KOPT-K1 (cell line): ENCODE data around the gene TNS3.

Experiments
- H3K27ac ChIP-seq: fragments of 200-600 bp; sonication (generic); 2 replicates; pipeline ENCODE4 v1.5.1; 2016; ENCODE audit warnings: antibody characterized with exemption, mild to moderate bottlenecking, low read depth, low read length; ENCODE audit not compliant: poor library complexity, severe bottlenecking
- H3K36me3 ChIP-seq: fragments of 200-600 bp; sonication (generic); 2 replicates; pipeline ENCODE4 v1.5.1; 2017; ENCODE audit warnings: antibody characterized with exemption, mild to moderate bottlenecking, low read length, moderate library complexity; ENCODE audit not compliant: insufficient read depth
- H3K9me3 ChIP-seq: fragments of 200-600 bp; sonication (generic); 2 replicates; pipeline ENCODE4 v1.5.1; 2017; ENCODE audit warnings: antibody characterized with exemption, low read length, mild to moderate bottlenecking; ENCODE audit not compliant: insufficient read depth, poor library complexity, severe bottlenecking

The TNS3 gene

DNA sequence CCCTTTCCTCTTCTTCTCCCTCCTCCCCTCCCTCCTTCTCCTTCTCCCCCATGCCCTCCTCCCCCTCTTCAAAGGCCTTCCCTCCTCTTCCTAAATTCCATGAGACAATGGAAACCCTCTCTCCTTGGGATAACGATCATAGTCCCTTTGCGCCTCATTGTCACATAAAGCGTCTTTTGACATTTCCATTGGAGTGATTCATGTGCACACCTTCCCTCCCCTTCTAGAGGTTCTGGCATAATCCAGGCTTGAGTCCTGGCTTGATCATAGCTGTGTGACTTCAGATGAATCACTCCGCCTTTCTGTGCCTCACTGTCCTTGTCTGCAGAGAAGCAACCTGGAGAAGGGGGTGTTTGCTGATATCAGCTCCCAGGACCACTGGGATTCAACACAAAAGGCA is 204.2 kb downstream of the TNS3 start:
- no peak overlapping the region for H3K27ac ChIP-seq

DNA sequence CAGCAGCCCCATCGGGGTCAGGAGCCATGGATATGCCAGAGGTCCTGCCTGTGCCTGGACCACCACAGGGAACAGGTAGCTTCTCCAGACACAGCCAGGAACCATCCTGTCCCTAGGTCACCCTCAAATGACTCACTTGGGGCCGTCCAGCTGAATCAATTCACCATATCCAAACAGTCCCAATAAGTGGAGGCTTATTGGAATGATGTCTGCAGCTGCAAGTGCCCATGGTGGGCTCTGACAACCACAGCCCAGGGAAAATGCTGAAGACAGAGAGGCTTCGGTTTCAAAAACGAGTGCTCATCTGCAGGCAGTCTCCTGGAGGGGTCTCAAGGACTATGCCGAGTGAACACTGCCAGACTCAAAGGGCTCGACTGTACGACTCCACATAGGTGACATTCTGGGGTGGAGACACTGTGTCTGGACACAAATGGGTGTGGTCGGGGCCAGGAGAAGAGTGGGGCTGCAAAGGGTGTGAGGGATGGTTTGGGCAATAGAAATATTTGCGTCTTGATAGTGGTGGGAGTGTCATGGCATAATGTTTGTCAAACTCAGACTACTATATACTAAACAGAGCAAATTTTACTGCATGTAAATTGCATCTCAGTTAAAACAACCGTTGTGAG is 204.8 kb downstream of the TNS3 start:
- Histone ChIP-seq H3K36me3 (no peaks in the 10 kb centered on the region), H3K27ac (no peak overlapping the region), H3K9me3 (no peaks in the 10 kb centered on the region)

More for the DNA sequence above, 204.2 kb downstream of the TNS3 start:
- Histone ChIP-seq H3K36me3 (no peaks in the 10 kb centered on the region), H3K9me3 (no peaks in the 10 kb centered on the region)

DNA sequence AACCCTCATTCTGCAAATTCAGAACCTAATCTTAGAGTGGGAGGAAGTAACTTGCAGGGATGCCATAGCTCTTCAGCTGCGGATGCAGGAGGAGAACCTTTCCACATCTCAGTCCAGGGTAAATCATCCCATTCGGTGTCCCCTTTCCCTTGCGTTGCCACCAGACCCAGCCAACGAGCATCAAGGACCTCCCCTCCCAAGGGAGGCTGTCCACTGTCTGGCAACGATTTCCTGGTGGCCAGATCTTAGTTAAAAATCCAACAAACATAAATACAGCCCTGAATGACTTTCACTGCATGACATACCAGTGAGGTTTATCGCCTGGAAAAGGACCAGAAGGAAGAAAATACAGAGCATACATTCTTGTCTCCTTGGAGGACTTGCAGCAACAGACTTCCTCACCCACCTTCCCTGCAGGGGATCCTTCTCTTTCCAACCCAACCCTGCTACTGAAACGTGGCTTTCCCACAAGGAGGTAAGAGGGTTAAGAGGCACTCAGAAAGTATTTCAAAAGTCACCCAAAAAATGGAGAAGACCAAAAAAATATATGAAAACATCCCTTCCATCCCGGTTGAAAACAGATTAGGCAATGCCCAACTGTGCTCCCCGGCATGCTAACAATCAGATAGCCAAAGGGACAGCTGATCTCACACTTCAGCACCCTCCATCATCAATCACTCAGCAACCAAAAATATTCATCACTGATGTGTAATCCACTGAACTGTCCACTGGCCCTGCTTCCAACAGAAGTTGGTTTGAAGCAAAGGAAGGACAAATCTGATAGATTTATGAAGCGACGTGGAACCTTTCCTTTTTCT is 206.6 kb downstream of the TNS3 start:
- H3K27ac ChIP-seq = no peak overlapping the region
- H3K36me3 ChIP-seq = no peaks in the 10 kb centered on the region
- no peaks in the 10 kb centered on the region for H3K9me3 ChIP-seq

DNA sequence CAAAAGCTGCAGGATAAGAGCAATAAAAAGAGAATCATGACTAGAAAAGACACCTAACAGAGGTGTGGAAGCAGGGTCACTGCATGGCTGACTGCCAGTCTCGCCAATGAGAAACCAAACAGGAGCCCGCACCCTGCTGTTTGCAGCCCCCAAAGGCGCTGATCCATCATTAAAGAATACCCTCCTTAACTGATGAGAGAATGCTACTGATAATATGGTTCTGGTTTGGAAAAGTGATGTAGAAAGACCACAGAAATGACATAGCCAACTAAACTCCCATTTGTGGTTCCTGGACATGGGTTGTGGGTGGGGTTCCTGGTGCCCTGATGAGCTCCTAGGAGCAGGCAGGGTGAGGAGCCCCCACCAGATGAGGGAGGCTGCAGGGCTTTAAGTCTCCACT is 207.4 kb downstream of the TNS3 start:
- Histone ChIP-seq H3K9me3 (no peaks in the 10 kb centered on the region), H3K36me3 (no peaks in the 10 kb centered on the region), H3K27ac (no peak overlapping the region)

DNA sequence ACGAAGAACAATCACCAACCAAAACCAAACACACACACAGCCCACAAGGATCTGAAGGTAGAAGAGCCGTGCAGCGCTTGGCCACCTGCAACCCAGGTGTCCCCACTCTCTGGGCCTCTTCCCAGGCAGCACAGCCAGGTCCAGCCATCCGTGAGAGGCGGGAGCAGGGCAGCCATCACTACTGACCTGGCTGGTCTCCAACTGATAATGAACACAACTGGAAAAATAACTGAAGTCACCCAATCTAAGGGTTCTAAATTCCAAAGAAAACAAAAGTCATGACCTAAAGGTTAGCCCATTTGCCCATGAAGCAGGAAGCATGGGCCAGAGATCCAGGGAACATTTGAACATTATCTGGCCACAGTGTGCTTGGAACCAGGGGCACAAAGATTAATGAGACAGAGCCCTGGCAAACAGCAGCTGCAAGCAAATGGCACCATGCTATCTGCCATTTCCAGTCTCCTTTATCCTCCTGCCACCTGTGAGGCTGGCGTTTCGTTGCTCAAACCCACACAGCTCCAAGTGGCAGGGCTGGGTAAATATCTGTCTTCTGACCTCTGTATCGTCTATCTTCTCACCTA is 207.9 kb downstream of the TNS3 start:
- Histone ChIP-seq H3K9me3 (no peaks in the 10 kb centered on the region), H3K27ac (no peak overlapping the region), H3K36me3 (no peaks in the 10 kb centered on the region)

DNA sequence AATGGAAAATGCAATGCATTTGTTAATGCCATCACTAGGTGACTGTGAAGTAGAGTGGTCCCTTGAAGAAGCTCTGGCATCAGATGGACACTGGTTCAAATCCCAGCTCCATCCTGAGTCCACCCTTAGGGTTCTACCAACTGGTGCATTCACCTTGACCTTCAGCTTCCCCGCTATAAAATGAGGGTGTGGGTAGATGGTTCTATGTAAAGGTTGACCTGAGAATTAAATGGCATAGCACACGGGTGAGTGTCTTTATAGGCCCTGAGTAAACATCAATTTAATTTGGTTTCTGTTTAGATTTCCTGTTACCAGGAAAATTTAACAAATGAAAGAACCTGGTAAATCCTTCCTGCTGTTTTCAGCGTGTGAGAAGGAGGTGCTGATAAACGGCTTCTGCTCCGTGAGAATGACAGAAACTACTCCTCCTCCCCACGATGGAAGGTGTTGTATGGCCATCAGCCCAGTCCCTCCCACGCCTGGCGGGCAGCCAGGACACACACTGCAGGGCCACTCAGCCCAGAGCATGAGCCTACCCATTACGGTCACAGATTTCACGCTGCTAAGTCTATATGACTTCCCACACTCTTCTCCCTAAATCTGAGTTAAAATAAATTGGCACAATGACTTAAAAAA is 210.1 kb downstream of the TNS3 start:
- Histone ChIP-seq H3K9me3 (no peaks in the 10 kb centered on the region), H3K27ac (no peak overlapping the region), H3K36me3 (no peaks in the 10 kb centered on the region)

DNA sequence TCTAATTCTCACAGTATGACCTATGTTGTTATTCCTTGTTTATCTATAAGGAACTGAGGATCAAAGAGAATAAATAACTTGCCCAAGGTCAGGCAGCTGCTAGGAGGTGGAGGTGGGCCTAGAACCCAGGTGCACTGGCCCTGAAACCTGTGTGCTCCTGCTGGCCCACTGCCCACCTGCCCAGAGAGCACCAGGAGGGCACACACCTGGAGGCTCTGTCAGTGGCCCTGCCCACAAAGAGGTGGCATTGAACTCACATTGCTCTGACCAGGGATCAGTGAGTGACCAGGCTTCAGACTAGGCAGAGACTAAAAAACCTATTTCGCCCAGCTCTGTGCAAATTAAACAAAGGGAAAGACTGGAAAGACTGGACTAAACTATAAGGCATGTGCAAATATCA is 210.6 kb downstream of the TNS3 start:
- Histone ChIP-seq H3K36me3 (no peaks in the 10 kb centered on the region), H3K9me3 (no peaks in the 10 kb centered on the region)

DNA sequence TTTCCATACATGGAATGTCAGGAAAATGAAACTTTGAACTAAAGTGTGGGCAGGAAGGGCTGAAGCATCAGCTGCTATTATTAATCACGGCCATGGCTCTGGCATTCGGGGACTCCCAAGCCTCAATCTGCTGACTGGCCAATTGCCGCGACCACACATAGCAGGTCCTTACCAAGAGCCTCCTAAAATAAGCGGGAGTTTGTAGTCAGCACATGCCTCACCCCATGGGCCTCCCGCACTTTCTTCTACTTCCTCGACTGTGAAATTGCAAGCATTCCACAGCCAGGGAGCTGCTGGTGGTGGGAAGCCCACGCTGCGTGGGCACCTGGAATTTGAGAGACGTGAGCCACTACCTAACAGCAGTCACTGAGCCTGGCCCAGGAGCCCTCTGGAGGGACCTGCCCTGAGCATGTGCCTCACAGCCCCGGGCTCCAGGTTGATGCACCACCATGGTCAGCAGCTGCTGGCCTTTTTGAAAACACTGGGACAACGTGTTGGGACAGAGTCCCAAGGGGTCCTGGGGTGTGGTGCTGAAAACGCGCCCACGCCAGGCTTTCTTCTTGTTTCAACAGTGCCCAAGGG is 211.4 kb downstream of the TNS3 start:
- no peaks in the 10 kb centered on the region for H3K9me3 ChIP-seq
- no peak overlapping the region for H3K27ac ChIP-seq
- no peaks in the 10 kb centered on the region for H3K36me3 ChIP-seq

More for the DNA sequence above, 210.6 kb downstream of the TNS3 start:
- H3K27ac ChIP-seq = no peak overlapping the region

DNA sequence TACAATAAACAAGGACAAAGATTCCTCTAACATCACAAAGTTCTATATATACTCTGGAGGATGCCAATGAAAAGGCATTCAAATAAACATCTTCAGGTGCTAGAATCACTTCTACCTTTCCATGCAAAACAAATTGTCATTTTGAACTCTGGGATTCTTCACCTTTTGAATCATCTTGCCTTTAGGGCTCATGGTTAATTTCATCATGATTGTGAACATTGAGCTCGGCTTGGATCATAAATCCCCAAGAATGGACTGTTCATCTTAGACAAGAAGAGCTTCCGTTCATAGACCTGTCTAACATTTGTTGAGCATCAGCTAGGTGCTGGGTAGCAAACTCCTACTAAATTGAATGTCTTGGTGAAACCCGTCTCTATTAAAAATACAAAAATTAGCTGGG is 212.2 kb downstream of the TNS3 start:
- no peak overlapping the region for H3K27ac ChIP-seq
- no peaks in the 10 kb centered on the region for H3K9me3 ChIP-seq
- H3K36me3 ChIP-seq = no peaks in the 10 kb centered on the region

DNA sequence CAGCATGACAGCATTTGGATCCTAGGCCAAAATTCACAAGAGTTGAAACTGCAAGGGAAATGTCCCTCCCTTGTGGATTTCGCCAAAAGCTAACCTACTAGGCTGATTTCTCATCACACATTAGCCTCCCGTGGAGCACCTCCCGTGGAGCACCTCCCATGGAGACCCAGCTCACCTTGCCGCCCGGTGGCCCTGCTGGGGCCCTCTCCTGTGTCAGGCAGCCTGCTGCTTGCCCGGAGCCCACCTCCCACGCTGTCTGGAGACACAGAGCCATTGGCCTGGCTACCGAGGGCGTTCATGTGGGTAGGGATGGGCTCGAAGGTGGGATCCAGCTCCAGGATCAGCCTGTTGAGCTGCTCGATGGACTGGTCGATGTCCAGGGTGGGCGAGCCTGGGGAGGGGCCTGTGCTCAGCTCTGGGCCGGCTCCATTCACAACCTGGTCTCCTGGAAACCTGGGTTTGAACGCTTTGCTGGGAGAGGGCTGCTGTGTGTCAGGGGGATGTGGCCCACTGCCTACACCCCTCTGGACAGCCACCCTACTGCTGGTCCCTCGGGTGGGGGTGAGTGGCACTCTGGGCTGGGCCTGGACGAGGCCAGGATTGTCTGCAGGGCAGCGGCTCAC is 213.6 kb downstream of the TNS3 start:
- H3K27ac ChIP-seq = no peak overlapping the region
- no peaks in the 10 kb centered on the region for H3K9me3 ChIP-seq
- no peaks in the 10 kb centered on the region for H3K36me3 ChIP-seq

DNA sequence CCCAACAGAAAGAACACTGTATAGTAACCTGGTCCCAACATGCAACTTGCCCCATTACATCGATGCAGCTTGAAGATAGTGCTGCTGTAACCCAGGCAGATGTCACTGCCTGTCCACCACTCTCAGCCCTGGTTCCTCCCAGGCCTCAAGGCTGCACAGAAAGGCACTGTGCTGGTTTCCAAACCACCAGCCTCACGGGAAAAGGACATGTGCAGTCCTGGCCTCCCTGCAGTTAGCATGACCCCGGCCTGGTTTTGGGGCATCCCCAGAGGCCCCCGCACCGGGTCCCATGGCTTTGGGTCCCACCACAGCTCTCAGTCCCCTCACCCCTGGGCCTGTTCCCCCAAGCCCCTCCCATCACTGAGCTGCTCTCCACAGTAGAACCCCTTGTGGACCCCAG is 214.5 kb downstream of the TNS3 start:
- Histone ChIP-seq H3K9me3 (no peaks in the 10 kb centered on the region), H3K27ac (no peak overlapping the region), H3K36me3 (no peaks in the 10 kb centered on the region)

DNA sequence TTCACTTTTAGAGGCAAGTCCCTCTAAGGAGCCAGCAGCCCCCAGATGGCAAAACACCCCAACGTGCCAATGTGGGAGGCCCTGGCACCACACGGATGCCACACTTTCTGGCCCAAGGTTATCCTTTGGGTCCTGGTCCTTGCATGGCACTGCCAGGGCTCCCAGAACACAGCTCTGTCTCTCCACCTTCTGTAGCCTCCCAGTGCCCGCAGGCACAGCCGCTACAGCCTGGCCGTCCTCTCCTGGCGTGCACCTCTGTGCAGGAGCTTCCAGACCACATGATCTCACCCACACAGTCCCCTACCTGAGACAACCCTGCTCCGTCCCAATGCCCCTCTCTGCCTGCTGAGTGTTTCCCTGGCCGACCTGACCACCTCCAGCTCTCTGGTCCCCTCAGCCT is 215.0 kb downstream of the TNS3 start:
- H3K9me3 ChIP-seq = no peaks in the 10 kb centered on the region
- no peak overlapping the region for H3K27ac ChIP-seq

DNA sequence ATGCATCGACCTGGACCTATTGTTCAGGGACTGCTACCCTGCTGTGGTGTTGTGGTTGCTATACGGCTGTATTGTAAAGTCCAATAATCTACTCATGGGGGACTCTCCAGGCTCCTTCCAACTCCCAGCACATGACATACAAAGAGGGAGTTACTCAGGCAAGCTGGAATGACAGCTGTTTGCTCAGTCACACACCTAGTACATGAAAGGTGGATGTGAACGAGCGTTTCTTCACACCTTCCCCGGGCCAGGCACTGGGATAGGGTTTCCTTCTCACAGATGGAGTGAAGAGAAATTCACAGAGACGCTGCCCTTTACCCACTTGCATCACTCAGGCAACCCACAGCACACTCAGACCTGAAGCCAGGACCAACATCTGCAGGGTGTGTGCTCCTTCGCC is 215.7 kb downstream of the TNS3 start:
- Histone ChIP-seq H3K27ac (no peak overlapping the region), H3K36me3 (no peaks in the 10 kb centered on the region), H3K9me3 (no peaks in the 10 kb centered on the region)

More for the DNA sequence above, 215.0 kb downstream of the TNS3 start:
- no peaks in the 10 kb centered on the region for H3K36me3 ChIP-seq

DNA sequence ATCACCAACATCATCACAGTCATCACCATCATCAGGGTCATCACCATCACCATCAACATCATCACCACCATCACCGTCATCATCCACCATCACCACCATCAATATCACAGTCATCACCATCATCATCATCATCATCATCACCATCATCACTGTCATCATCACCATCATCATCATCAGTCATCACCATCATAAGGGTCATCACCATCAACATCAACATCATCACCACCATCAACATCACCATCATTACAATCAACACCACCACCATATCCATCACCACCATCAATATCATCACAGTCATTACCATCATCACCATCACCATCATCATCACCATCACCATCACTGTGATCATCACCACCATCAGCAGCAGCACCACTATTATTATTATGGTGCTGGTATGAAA is 218.9 kb downstream of the TNS3 start:
- Histone ChIP-seq H3K36me3 (no peaks in the 10 kb centered on the region), H3K27ac (no peak overlapping the region), H3K9me3 (no peaks in the 10 kb centered on the region)
